NT2/D1 (cell line): ENCODE data around the gene ASXL1.

Source experiments
- YY1 ChIP-seq: IDR thresholded peaks from 2 replicates; pipeline ENCODE4 v1.6.1; 2011; ENCODE audit not compliant: insufficient read length, insufficient read depth
- ZNF274 ChIP-seq: IDR thresholded peaks from 2 replicates; pipeline ENCODE4 v1.6.1; 2011; ENCODE audit warnings: mild to moderate bottlenecking, low read depth, low read length

- no peak for TF ChIP-seq YY1
- TF ChIP-seq ZNF274 = no peak
Measured at GRCh38 chr20:32332614-32333013, 25.5 kb upstream of the ASXL1 start.
